Measurements from ENCODE around the gene ARHGEF28.

DNA sequence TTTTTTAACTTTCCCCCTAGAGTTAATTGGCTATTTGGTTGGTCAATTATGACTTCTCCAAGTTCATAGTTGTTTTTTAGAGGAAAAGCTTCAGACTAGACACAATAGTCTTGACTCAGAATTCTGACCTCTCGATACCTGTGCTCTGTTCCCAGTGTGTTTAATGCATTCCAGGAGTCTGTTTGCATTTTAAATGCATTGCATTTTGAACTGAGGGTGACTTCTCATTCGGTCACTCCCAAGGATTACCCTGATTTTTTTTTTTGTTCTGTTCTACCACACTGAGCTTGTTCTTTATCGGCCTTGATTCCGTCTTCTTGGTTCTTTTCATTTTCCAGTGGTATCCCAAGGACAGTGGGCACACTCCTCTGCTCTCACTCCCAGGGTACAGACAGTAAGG lies 16.3 kb downstream of the ARHGEF28 start:
- TF ChIP-seq, protein P1, sequence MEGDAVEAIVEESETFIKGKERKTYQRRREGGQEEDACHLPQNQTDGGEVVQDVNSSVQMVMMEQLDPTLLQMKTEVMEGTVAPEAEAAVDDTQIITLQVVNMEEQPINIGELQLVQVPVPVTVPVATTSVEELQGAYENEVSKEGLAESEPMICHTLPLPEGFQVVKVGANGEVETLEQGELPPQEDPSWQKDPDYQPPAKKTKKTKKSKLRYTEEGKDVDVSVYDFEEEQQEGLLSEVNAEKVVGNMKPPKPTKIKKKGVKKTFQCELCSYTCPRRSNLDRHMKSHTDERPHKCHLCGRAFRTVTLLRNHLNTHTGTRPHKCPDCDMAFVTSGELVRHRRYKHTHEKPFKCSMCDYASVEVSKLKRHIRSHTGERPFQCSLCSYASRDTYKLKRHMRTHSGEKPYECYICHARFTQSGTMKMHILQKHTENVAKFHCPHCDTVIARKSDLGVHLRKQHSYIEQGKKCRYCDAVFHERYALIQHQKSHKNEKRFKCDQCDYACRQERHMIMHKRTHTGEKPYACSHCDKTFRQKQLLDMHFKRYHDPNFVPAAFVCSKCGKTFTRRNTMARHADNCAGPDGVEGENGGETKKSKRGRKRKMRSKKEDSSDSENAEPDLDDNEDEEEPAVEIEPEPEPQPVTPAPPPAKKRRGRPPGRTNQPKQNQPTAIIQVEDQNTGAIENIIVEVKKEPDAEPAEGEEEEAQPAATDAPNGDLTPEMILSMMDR (conservative IDR thresholded peaks at IDR 0.05; ENCODE audit: low read length): no peak
- TF ChIP-seq EZH2phosphoT487 (IDR thresholded peaks at IDR 0.05; ENCODE audit: borderline replicate concordance): no peak

Measured in Loucy (cell line).